C4-2B (cell line): ENCODE measurements around the gene TPSAB1.

Experiments used
- CTCF ChIP-seq: fragments of 450-650 bp; conservative IDR thresholded peaks from 2 replicates; pipeline ENCODE4 v1.5.1; 2017; ENCODE audit warnings: mild to moderate bottlenecking
- ZFX ChIP-seq: fragments of 450-650 bp; IDR thresholded peaks from 2 replicates; pipeline ENCODE4 v1.6.1; 2017

GRCh38 chr16:1259760-1260068 lies 19.2 kb downstream of the TPSAB1 start:
- TF ChIP-seq CTCF (no peak), ZFX (no peak)
